ENCODE results near the gene TUBB4A.

Gene TUBB4A

GRCh38 chr19:6484230-6484629, 17.9 kb downstream of the TUBB4A start:
- H3K4me2 ChIP-seq: no peak overlapping the region
- no peak overlapping the region for H3K27ac ChIP-seq
- no peaks in the 10 kb centered on the region for H3K4me1 ChIP-seq (ENCODE audit: low read depth, poor library complexity, severe bottlenecking)
- no peak overlapping the region for H2AFZ ChIP-seq (ENCODE audit: low read depth)
- no peak for TF ChIP-seq CTCF (conservative IDR thresholded peaks at IDR 0.05; ENCODE audit: low read depth, low read length)
- no peaks in the 10 kb centered on the region for H3K36me3 ChIP-seq (ENCODE audit: insufficient read depth)
- no peaks in the 10 kb centered on the region for H3K27me3 ChIP-seq (ENCODE audit: insufficient read depth, low read depth)
- no peak overlapping the region for H3K9ac ChIP-seq
- H4K20me1 ChIP-seq (ENCODE audit: insufficient read depth): no peaks in the 10 kb centered on the region
- H3K4me3 ChIP-seq (IDR thresholded peaks at IDR 0.05; ENCODE audit: insufficient read depth, low read depth, low read length): no peak overlapping the region
- H3K79me2 ChIP-seq (ENCODE audit: insufficient read depth, low read depth): no peaks in the 10 kb centered on the region

- TF ChIP-seq CTCF (conservative IDR thresholded peaks at IDR 0.05; ENCODE audit: low read depth, low read length): no peak
- H2AFZ ChIP-seq (ENCODE audit: low read depth): no peak overlapping the region
- H3K4me1 ChIP-seq (ENCODE audit: low read depth, poor library complexity, severe bottlenecking): no peaks in the 10 kb centered on the region
- no peak overlapping the region for H3K4me3 ChIP-seq (IDR thresholded peaks at IDR 0.05; ENCODE audit: insufficient read depth, low read depth, low read length)
- no peak overlapping the region for H3K27ac ChIP-seq
- no peak overlapping the region for H3K4me2 ChIP-seq
- H3K27me3 ChIP-seq (ENCODE audit: insufficient read depth, low read depth): no peaks in the 10 kb centered on the region
- no peaks in the 10 kb centered on the region for H4K20me1 ChIP-seq (ENCODE audit: insufficient read depth)
- H3K36me3 ChIP-seq (ENCODE audit: insufficient read depth): no peaks in the 10 kb centered on the region
- H3K9ac ChIP-seq: no peak overlapping the region
- no peaks in the 10 kb centered on the region for H3K79me2 ChIP-seq (ENCODE audit: insufficient read depth, low read depth)
These were observed 18.9 kb downstream of the TUBB4A start for GRCh38 chr19:6483235-6483634.

- no peak for TF ChIP-seq CTCF (conservative IDR thresholded peaks at IDR 0.05; ENCODE audit: low read depth, low read length)
- no peaks in the 10 kb centered on the region for H4K20me1 ChIP-seq (ENCODE audit: insufficient read depth)
- no peaks in the 10 kb centered on the region for H3K4me1 ChIP-seq (ENCODE audit: low read depth, poor library complexity, severe bottlenecking)
- no peak overlapping the region for H2AFZ ChIP-seq (ENCODE audit: low read depth)
- no peak overlapping the region for H3K9ac ChIP-seq
- H3K79me2 ChIP-seq (ENCODE audit: insufficient read depth, low read depth): no peaks in the 10 kb centered on the region
- no peaks in the 10 kb centered on the region for H3K36me3 ChIP-seq (ENCODE audit: insufficient read depth)
- no peaks in the 10 kb centered on the region for H3K27me3 ChIP-seq (ENCODE audit: insufficient read depth, low read depth)
- no peak overlapping the region for H3K27ac ChIP-seq
- H3K4me3 ChIP-seq (IDR thresholded peaks at IDR 0.05; ENCODE audit: insufficient read depth, low read depth, low read length): no peak overlapping the region
- H3K4me2 ChIP-seq: no peak overlapping the region
These were observed 19.8 kb downstream of the TUBB4A start for GRCh38 chr19:6482343-6482686.

- H3K27me3 ChIP-seq (ENCODE audit: insufficient read depth, low read depth): no peaks in the 10 kb centered on the region
- H4K20me1 ChIP-seq (ENCODE audit: insufficient read depth): no peaks in the 10 kb centered on the region
- no peaks in the 10 kb centered on the region for H3K79me2 ChIP-seq (ENCODE audit: insufficient read depth, low read depth)
- H3K27ac ChIP-seq: no peak within 1 kb of the TSS
- no peaks in the 10 kb centered on the region for H3K4me1 ChIP-seq (ENCODE audit: low read depth, poor library complexity, severe bottlenecking)
- TF ChIP-seq CTCF (conservative IDR thresholded peaks at IDR 0.05; ENCODE audit: low read depth, low read length): peak; percentile 34; the same call in 1 of the 2 replicates
- no peak within 1 kb of the TSS for H3K4me2 ChIP-seq
- no peak within 1 kb of the TSS for H3K9ac ChIP-seq
- no peak within 1 kb of the TSS for H3K4me3 ChIP-seq (IDR thresholded peaks at IDR 0.05; ENCODE audit: insufficient read depth, low read depth, low read length)
- no peak within 1 kb of the TSS for H2AFZ ChIP-seq (ENCODE audit: low read depth)
- H3K36me3 ChIP-seq (ENCODE audit: insufficient read depth): no peaks in the 10 kb centered on the region
These were observed 20.4 kb downstream of the TUBB4A start, which contains the start of gene DENND1C for GRCh38 chr19:6481541-6482342. Gene DENND1C, minus strand, starts transcription at chr19:6481787. Its CDS starts 92 bp downstream, at chr19:6481695.
